KOPT-K1 (cell line): Measurements from ENCODE around the gene CHST3.

Experiments
- H3K27ac ChIP-seq: fragments of 200-600 bp; sonication (generic); 2 replicates; pipeline ENCODE4 v1.5.1; 2016; ENCODE audit warnings: antibody characterized with exemption, mild to moderate bottlenecking, low read depth, low read length; ENCODE audit not compliant: poor library complexity, severe bottlenecking
- H3K36me3 ChIP-seq: fragments of 200-600 bp; sonication (generic); 2 replicates; pipeline ENCODE4 v1.5.1; 2017; ENCODE audit warnings: antibody characterized with exemption, mild to moderate bottlenecking, low read length, moderate library complexity; ENCODE audit not compliant: insufficient read depth
- H3K9me3 ChIP-seq: fragments of 200-600 bp; sonication (generic); 2 replicates; pipeline ENCODE4 v1.5.1; 2017; ENCODE audit warnings: antibody characterized with exemption, low read length, mild to moderate bottlenecking; ENCODE audit not compliant: insufficient read depth, poor library complexity, severe bottlenecking

The CHST3 gene

GRCh38 chr10:72002354-72003295, 38.4 kb downstream of the CHST3 start:
- Histone ChIP-seq H3K27ac (no peak overlapping the region), H3K9me3 (no peaks in the 10 kb centered on the region), H3K36me3 (no peaks in the 10 kb centered on the region)

DNA sequence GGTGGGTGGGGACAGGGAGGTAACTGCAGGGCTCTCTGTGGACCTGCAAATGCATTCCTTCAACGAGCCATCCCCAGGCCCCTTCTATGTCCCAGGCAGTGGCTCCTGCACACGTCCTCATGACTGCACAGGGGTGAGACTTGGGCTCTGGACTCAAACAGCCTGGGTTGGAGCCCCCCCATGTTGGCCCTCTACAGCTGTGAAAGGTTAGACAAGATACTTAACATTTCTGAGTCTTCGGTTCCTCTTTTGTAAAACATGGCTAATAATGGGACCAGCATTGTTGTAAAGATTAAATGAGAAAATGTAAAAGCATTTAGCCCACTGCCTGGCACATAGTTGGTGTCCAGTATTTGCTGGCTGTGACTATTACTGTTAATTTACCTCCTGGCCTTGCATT, 41.8 kb downstream of the CHST3 start:
- no peaks in the 10 kb centered on the region for H3K36me3 ChIP-seq
- no peaks in the 10 kb centered on the region for H3K9me3 ChIP-seq
- no peak overlapping the region for H3K27ac ChIP-seq

GRCh38 chr10:72007246-72007892, 43.2 kb downstream of the CHST3 start:
- Histone ChIP-seq H3K9me3 (no peaks in the 10 kb centered on the region), H3K36me3 (no peaks in the 10 kb centered on the region), H3K27ac (no peak overlapping the region)

DNA sequence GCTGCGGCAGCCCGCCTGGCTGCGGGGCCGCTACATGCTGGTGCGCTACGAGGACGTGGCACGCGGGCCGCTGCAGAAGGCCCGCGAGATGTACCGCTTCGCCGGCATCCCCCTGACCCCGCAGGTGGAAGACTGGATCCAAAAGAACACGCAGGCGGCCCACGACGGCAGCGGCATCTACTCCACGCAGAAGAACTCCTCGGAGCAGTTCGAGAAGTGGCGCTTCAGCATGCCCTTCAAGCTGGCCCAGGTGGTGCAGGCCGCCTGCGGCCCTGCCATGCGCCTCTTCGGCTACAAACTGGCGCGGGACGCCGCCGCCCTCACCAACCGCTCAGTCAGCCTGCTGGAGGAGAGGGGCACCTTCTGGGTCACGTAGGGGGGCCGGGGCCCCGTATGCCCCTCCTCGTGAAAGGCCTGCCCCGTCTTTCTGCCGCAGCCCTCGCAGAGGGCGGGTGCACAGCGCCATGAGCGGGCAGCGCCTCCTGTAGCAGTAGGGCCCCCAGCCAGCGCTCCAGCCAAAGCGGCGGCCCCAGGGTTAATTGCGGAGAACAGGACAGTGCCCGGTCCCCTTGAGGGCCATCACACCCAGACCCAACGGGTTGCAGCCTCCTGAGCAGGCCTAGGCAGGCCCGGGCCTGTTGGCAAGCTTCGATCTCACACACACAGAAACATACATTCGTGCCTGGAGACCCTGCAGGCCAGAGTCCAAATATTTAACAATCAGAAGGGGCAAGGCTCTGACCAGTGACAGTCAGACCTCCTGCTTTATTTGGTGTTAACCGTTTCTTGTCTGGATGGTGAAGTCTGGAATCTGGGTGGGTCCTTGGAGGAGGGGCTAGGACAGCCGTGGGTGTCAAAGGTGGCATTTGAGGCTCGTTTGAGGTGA, 44.1 kb downstream of the CHST3 start:
- Histone ChIP-seq H3K27ac (no peak overlapping the region), H3K9me3 (no peaks in the 10 kb centered on the region)

GRCh38 chr10:72009051-72009424, 44.8 kb downstream of the CHST3 start:
- Histone ChIP-seq H3K27ac (no peak overlapping the region), H3K9me3 (no peaks in the 10 kb centered on the region), H3K36me3 (no peaks in the 10 kb centered on the region)

More for the DNA sequence above, 44.1 kb downstream of the CHST3 start:
- no peaks in the 10 kb centered on the region for H3K36me3 ChIP-seq

GRCh38 chr10:72009425-72010081, 45.4 kb downstream of the CHST3 start:
- no peaks in the 10 kb centered on the region for H3K9me3 ChIP-seq
- no peak overlapping the region for H3K27ac ChIP-seq
- no peaks in the 10 kb centered on the region for H3K36me3 ChIP-seq

GRCh38 chr10:72010234-72010973, 46.2 kb downstream of the CHST3 start:
- no peaks in the 10 kb centered on the region for H3K9me3 ChIP-seq
- H3K27ac ChIP-seq: no peak overlapping the region

DNA sequence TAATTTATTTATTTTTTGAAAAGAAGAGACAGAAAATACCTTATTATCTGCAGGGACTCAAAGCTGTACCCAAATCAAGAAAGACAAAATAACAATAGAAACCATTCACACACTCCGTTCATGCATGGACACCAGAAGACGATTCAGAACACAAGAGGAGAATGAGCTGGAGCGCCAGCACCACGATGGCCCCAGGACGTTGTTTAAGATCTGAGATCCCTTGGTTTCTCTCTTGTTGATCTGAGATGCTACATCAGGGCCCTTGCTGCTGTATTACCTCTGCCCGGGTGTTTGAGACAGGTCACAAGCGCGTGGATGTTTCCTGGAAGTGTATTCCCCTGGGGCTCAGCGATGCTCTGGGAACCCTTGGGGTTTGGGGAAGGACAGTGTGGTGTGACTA, 46.8 kb downstream of the CHST3 start:
- Histone ChIP-seq H3K36me3 (no peaks in the 10 kb centered on the region), H3K9me3 (no peaks in the 10 kb centered on the region), H3K27ac (no peak overlapping the region)

More at GRCh38 chr10:72010234-72010973, 46.2 kb downstream of the CHST3 start:
- H3K36me3 ChIP-seq: no peaks in the 10 kb centered on the region

- no peaks in the 10 kb centered on the region for H3K9me3 ChIP-seq
Observed at GRCh38 chr10:72011468-72011867, 47.3 kb downstream of the CHST3 start.

GRCh38 chr10:72011976-72012512, 47.8 kb downstream of the CHST3 start:
- no peaks in the 10 kb centered on the region for H3K36me3 ChIP-seq
- H3K9me3 ChIP-seq: no peaks in the 10 kb centered on the region
- no peak overlapping the region for H3K27ac ChIP-seq

More at GRCh38 chr10:72011468-72011867, 47.3 kb downstream of the CHST3 start:
- Histone ChIP-seq H3K27ac (no peak overlapping the region), H3K36me3 (no peaks in the 10 kb centered on the region)

GRCh38 chr10:72012796-72013195, 48.6 kb downstream of the CHST3 start:
- H3K36me3 ChIP-seq: no peaks in the 10 kb centered on the region
- no peaks in the 10 kb centered on the region for H3K9me3 ChIP-seq
- no peak overlapping the region for H3K27ac ChIP-seq

DNA sequence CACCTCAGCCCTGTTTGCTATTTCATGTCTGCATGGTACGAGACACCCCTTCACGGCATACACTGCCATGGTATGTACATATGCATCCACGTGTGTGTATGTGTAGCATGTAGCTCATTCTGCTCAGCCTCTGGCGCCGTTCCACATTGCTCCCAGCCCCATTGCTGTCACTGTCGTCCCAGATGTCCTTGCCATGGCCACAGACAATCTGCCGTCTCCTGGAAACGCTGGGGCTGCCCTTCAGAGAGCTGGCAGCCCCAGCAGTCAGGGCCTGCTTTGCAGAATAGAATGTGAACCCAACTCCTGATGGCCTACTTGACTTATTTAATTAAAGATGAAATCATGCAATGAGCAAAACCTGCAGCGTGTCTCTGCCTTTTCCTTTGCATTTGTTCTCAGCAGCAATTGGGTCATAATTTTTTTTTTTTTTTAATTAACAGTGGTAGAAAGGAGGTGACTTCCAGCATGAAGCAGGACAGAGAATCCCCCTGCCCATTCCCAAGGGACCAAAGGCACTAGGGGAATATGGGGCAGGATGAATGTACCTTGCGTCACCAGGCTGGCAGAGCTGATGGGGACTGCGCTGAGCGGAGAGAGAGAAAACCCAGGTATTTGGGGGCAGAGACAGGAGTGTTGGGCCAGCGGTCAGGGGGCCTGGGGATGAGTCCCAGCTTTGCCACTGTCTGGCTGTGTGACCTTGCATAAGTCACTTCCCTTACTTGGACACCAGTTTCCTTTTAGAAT, 49.2 kb downstream of the CHST3 start:
- no peak overlapping the region for H3K27ac ChIP-seq

GRCh38 chr10:72014197-72014596, 50.0 kb downstream of the CHST3 start:
- Histone ChIP-seq H3K9me3 (no peaks in the 10 kb centered on the region), H3K27ac (no peak overlapping the region), H3K36me3 (no peaks in the 10 kb centered on the region)

More for the DNA sequence above, 49.2 kb downstream of the CHST3 start:
- Histone ChIP-seq H3K36me3 (no peaks in the 10 kb centered on the region), H3K9me3 (no peaks in the 10 kb centered on the region)
